ENCODE results near the gene DBI.

The DBI gene

DNA sequence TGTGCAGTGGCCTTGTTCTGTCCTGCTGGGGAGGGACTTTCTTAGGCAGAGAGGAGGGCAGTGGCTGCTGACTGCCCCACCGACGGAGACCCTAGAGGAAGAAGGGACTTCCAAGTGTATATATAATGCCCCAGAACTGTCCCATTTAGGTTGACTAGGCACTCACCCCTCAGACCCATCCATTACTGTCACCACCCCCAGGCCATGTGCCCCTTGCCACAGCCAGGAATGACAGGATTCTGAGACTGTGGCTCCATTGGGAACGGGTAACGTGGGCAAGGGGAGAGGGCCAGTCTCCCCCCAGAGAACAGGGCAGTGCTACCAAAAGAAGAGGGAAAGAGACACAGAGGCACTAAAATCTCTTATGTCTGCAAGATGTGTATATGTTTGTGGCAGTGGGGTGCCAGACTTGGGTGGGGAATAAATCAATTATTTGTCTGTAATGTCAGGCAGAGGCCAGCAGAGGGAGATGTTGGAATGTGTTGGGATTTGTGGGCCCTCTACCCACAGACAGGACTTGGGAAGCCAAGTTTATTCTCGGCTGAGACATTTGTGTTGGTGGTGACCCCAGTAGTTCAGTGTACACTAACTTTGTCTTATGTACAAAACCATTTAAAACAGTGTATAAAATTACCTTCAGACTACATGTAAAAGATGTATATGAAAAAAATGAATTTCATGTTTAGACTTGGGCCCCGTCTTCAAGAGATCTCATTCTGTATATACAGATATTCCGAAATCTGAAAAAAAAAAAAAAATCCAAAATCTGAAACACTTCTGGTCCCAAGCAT, 40.8 kb downstream of the DBI start:
- no peak overlapping the region for H3K9ac ChIP-seq (ENCODE audit: low read length)
- H3K4me2 ChIP-seq (ENCODE audit: low read depth, low read length) = peak overlapping the region; percentile 28; the same call in 1 of the 2 replicates
- TF ChIP-seq EZH2 (optimal IDR thresholded peaks at IDR 0.05; ENCODE audit: low read depth, low read length) (no peak), EZH2phosphoT487 (IDR thresholded peaks at IDR 0.05; ENCODE audit: low read length) (no peak), CTCF (IDR thresholded peaks at IDR 0.05; ENCODE audit: low read length) (peak; percentile 78)
- no peaks in the 10 kb centered on the region for H3K27me3 ChIP-seq (replicated peaks; ENCODE audit: insufficient read depth, low read length)
- H3K4me3 ChIP-seq (ENCODE audit: low read length) = no peak overlapping the region; the same call in 1 of the 2 replicates
- no peaks in the 10 kb centered on the region for H4K20me1 ChIP-seq (ENCODE audit: insufficient read depth, low read length)
- H3F3A ChIP-seq (ENCODE audit: insufficient read depth, low read length) = peaks cover 6% of the 10 kb centered on the region
- no peaks in the 10 kb centered on the region for H3K79me2 ChIP-seq (ENCODE audit: low read length)
- peak; percentile 58 for DNase-seq
- H3K4me1 ChIP-seq (ENCODE audit: low read length) = peaks cover 11% of the 10 kb centered on the region; the same call in 1 of the 2 replicates
- no peaks in the 10 kb centered on the region for H3K9me3 ChIP-seq (replicated peaks; ENCODE audit: insufficient read depth, low read length)
- no peak overlapping the region for H2AFZ ChIP-seq (ENCODE audit: low read length)
- peak overlapping the region; percentile 26; the same call in 1 of the 2 replicates for H3K27ac ChIP-seq (ENCODE audit: low read length)
- H3K36me3 ChIP-seq (replicated peaks; ENCODE audit: insufficient read depth, low read length) = no peaks in the 10 kb centered on the region
- H3K9me2 ChIP-seq (replicated peaks; ENCODE audit: insufficient read depth, low read length) = no peaks in the 10 kb centered on the region

DNA sequence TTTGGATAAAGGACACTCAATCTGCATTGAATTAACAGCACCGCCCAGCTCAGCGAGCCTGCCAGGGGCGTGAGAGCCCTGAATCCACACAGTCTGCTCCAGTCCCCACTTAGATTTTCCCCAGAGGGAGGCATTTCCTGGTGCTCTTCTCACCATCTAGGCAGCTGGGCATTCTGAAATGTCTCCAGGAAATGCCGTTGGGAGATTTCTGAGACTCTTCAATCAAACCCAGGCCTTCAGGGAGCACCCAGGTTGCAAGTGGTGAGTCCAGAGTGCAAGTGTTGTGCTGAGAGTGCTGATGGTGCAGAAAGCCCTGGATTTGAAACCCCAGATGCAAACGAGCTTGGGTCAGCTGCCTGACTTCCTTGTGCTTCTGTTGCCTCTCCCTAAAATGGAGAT, 41.4 kb downstream of the DBI start:
- Histone ChIP-seq H3K4me2 (ENCODE audit: low read depth, low read length) (peak overlapping the region; percentile 28; the same call in 1 of the 2 replicates), H4K20me1 (ENCODE audit: insufficient read depth, low read length) (no peaks in the 10 kb centered on the region), H3K9me2 (replicated peaks; ENCODE audit: insufficient read depth, low read length) (no peaks in the 10 kb centered on the region), H3K79me2 (ENCODE audit: low read length) (no peaks in the 10 kb centered on the region), H2AFZ (ENCODE audit: low read length) (no peak overlapping the region), H3F3A (ENCODE audit: insufficient read depth, low read length) (peaks cover 6% of the 10 kb centered on the region), H3K27ac (ENCODE audit: low read length) (peak overlapping the region; percentile 26; the same call in 1 of the 2 replicates), H3K4me1 (ENCODE audit: low read length) (peaks cover 6% of the 10 kb centered on the region; the same call in 1 of the 2 replicates), H3K27me3 (replicated peaks; ENCODE audit: insufficient read depth, low read length) (no peaks in the 10 kb centered on the region), H3K36me3 (replicated peaks; ENCODE audit: insufficient read depth, low read length) (no peaks in the 10 kb centered on the region), H3K9ac (ENCODE audit: low read length) (no peak overlapping the region), H3K9me3 (replicated peaks; ENCODE audit: insufficient read depth, low read length) (no peaks in the 10 kb centered on the region), H3K4me3 (ENCODE audit: low read length) (no peak overlapping the region; the same call in 1 of the 2 replicates)
- DNase-seq = peak; percentile 85
- no peak for TF ChIP-seq EZH2 (optimal IDR thresholded peaks at IDR 0.05; ENCODE audit: low read depth, low read length)

- Histone ChIP-seq H3K36me3 (replicated peaks; ENCODE audit: insufficient read depth, low read length) (no peaks in the 10 kb centered on the region), H3K4me2 (ENCODE audit: low read depth, low read length) (no peak overlapping the region), H3K4me3 (ENCODE audit: low read length) (no peak overlapping the region), H2AFZ (ENCODE audit: low read length) (no peak overlapping the region), H4K20me1 (ENCODE audit: insufficient read depth, low read length) (no peaks in the 10 kb centered on the region), H3K4me1 (ENCODE audit: low read length) (peaks cover 6% of the 10 kb centered on the region; the same call in 1 of the 2 replicates), H3K27ac (ENCODE audit: low read length) (no peak overlapping the region), H3K9me2 (replicated peaks; ENCODE audit: insufficient read depth, low read length) (no peaks in the 10 kb centered on the region), H3K9ac (ENCODE audit: low read length) (no peak overlapping the region), H3F3A (ENCODE audit: insufficient read depth, low read length) (peaks cover 6% of the 10 kb centered on the region), H3K79me2 (ENCODE audit: low read length) (no peaks in the 10 kb centered on the region), H3K27me3 (replicated peaks; ENCODE audit: insufficient read depth, low read length) (no peaks in the 10 kb centered on the region), H3K9me3 (replicated peaks; ENCODE audit: insufficient read depth, low read length) (no peaks in the 10 kb centered on the region)
- no peak for TF ChIP-seq CTCF (IDR thresholded peaks at IDR 0.05; ENCODE audit: low read length)
- TF ChIP-seq EZH2 (optimal IDR thresholded peaks at IDR 0.05; ENCODE audit: low read depth, low read length) = no peak
- no peak for DNase-seq
These were observed 42.7 kb downstream of the DBI start for GRCh38 chr2:119409506-119409905.

DNA sequence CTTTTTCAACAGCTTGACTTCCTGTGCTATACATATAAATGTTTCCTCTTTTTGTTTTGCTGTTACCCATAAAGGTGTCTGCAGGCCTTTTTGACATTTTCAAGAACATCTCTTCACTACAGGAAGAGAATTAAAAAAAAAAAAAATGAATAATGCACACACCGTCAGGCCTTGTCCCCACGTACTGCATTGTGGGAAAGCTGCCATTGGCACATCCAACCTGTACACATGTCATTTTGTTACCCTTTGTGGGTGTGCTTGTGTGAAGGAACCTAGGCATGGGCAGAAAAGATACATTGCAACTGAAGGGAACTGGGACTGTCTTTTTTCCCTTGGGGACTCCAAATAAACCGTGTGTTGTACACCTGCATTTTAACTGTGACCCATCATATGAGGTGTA, 48.1 kb downstream of the DBI start:
- 0 out of 2 replicates have a peak, but pooled peaks cover 6% of the 10 kb centered on the region for H3K4me1 ChIP-seq (ENCODE audit: low read length)
- H3K36me3 ChIP-seq (replicated peaks; ENCODE audit: insufficient read depth, low read length) = no peaks in the 10 kb centered on the region
- no peak overlapping the region for H3K9ac ChIP-seq (ENCODE audit: low read length)
- no peaks in the 10 kb centered on the region for H3K27me3 ChIP-seq (replicated peaks; ENCODE audit: insufficient read depth, low read length)
- H3K9me2 ChIP-seq (replicated peaks; ENCODE audit: insufficient read depth, low read length) = no peaks in the 10 kb centered on the region
- no peaks in the 10 kb centered on the region for H3K79me2 ChIP-seq (ENCODE audit: low read length)
- H3K27ac ChIP-seq (ENCODE audit: low read length) = no peak overlapping the region
- H3K4me3 ChIP-seq (ENCODE audit: low read length) = no peak overlapping the region
- H3K4me2 ChIP-seq (ENCODE audit: low read depth, low read length) = no peak overlapping the region
- no peak for DNase-seq
- H3K9me3 ChIP-seq (replicated peaks; ENCODE audit: insufficient read depth, low read length) = no peaks in the 10 kb centered on the region
- no peaks in the 10 kb centered on the region for H4K20me1 ChIP-seq (ENCODE audit: insufficient read depth, low read length)
- H2AFZ ChIP-seq (ENCODE audit: low read length) = no peak overlapping the region
- no peaks in the 10 kb centered on the region for H3F3A ChIP-seq (ENCODE audit: insufficient read depth, low read length)
- TF ChIP-seq EZH2phosphoT487 (IDR thresholded peaks at IDR 0.05; ENCODE audit: low read length) (no peak), EZH2 (optimal IDR thresholded peaks at IDR 0.05; ENCODE audit: low read depth, low read length) (no peak), CTCF (IDR thresholded peaks at IDR 0.05; ENCODE audit: low read length) (no peak)
